Activated naive CD4-positive, alpha-beta T cell treated with anti-CD3 and anti-CD28 coated beads, Interleukin-2, amount 50 U/mL, for 16 hours (primary cell): ENCODE results near the gene ACAD8.
"Not testable (repeated sequence)": the region's sequence is repeated elsewhere in the genome, so short reads cannot be mapped to it uniquely, and the experiment has no call there.

ENCODE experiments used
- DNase-seq: peaks from one replicate; pipeline ENCODE4 v3.0.0-alpha.2; 2020

Gene ACAD8

DNA sequence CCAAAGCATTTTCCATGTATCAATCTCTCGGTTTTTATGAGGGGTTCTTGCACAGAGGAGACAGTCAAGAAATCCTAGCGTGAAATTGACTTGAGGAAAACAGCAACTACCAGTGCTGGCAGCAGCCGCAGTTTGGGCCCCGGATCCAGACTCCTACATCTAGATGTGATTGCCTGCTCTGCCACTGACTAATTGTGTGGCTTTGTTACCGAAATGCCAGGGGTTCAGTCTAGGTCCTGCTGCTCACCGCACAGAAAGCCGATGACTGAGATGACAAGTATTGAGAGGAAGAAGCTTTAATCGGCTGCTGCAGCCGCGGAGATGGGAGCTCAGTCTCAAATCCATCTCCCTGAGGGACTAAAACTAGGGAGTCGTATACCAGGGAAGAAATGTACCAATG lies 14.6 kb downstream of the ACAD8 start:
- no peak for DNase-seq

DNA sequence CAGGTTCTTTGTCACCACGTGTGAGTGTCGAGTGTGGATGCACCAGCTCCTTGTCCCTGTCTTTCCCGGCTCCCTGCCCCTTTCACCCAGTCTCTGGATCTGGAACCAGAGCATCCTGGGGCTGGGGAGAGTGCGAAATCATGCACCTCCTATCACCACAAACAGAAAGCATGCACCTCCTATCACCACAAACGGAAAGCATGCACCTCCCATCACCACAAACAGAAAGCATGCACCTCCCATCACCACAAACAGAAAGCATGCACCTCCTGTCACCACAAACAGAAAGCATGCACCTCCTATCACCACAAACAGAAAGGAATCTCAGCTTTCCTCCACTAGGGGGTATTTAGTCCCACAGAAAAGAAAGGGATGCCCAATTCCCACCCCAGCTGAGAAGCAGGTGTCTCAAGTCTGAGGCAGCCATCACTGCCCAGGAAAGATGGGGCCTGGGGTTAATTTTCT lies 16.9 kb downstream of the ACAD8 start:
- no peak for DNase-seq

DNA sequence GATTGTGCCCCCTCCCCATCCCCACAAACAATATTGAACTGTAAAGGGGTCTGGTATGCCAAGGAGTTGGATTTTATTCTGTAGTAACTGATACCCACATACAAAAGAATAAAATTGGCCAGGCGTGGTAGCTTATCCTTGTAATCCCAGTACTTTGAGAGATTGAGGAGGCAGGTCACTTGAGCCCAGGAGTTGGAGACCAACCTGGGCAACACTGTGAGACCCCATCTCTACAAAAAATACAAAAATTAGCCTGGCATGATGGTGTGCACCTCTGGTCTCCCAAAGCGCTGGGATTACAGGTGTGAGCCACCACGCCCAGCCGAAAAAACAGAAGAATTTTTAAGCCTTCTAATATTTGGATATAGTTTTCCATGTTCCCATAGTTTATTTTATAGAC lies 18.6 kb downstream of the ACAD8 start:
- DNase-seq, result no peak

DNA sequence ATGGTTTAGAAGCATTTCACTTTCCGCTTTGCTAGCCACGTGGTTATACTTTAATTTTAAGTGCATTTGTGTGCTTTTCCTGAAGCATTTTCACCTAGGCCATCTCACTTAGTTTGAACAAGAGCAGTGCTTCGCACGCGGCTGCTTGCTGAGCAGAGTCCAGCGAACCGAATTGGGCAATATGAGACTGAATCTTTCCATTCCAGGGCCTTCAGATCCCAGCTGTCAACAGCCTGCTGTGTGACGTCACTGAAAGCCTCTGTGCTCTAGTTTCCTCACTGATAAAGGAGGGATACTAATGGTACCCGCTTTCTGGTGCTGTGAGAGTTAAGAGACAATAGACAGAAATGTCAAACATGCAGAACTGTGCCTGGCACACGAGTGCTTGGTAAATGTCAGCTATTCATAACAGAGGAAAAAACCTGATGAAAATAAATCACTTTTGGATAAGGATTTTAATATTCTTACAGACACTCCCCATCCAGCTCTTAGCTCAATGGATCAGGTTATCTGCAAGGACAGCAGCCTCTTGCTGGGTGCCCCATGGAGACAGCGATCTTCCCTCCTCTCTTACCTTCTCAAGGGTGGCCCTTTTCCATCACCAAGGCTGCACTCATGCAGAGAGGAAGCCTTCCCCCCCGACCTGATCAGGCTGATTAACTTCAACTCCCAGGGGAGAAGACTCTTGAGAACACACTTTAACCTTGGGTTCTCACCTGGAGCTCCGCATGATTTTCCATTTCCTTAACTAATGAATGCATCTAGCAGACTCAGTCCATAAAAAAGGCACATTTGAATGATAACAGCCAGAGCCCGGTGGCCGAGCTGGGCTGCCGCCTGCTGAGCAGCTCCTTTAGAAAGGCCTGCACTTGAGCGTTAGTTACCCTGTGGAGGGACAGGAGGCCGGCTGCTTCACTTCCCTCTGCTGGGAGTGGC lies 19.3 kb downstream of the ACAD8 start:
- no peak for DNase-seq

DNA sequence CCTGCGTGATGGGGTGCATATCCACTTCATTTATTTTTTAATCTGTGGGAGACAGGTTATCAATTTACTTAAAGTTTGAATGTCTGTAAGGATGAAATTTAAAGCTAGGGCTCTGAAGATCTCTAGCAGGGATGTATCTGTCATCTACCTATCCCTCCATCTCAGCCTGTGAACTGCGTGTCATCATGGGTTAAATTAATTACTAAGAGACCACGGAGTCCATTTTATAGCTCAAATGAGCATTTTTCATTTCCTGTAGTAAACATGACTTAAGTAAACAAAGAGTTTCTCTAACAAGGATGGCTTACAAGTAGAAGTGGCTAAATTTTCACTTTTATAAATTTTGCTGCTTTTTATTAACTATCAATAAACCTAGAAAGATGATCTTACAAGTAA lies 19.9 kb downstream of the ACAD8 start:
- no peak for DNase-seq

DNA sequence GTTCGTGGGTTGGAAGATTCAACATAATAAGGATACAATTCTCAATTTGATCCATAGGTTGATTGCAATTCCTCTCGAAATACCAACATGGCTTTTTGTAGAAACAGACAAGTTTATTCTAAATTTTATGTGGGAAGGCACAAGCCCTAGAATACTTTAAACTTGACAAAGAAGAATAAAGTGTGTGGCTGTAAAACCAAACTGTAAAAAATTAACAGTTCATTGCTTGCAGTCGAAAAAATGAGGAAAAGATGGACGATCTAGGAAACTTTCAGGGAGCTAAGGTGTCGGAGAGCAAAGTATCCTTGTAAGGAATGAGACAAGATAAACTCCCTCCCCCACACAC lies 21.8 kb downstream of the ACAD8 start:
- no peak for DNase-seq

DNA sequence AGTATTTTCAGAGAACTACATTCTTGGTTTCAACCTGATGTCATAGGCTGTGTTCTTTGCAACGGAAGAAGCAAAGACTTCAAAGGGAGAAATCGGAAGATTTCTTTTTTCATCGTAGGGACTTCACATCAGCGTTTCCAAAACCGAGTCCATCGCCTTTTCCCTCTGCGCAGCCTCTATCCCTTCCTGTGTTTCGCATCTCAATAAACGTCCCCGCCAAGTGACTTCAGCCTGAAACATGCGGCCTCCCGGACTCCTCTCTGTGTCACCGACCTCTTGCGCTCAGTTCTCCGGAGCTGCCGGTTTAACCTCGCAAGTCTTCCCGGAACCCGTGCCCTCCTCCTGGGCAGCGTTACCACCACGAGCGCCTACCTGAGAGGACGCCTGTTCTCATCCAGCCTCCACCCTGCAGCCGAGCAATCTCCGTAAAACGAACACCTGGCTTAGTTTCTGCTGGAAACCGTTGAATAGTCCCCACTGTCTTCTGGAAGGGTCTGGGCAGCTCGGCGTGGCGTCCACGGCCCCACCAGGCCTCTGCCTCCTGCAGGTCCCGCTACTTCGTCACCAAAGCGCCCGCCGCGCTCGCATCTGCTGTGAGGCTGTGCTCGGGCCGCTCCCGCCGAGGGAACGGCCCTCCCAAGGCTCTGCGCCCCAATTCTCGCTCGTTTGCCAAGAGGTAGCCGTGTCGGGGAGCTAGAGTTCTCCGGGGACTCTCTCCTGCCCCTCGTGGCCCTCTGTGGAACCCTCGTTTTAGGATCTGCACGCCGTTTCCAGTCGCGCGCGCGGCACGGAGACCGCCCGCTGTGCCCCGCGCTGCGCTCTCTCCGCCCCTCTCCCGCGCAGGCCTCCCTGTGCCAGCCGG lies 22.4 kb downstream of the ACAD8 start, which contains the start of gene GLB1L3:
GLB1L3 (plus strand) TSS at position 846 of the 862 bp plus-strand sequence. CDS start 362 bp downstream, outside the sequence.
- DNase-seq, result peak; percentile 85

DNA sequence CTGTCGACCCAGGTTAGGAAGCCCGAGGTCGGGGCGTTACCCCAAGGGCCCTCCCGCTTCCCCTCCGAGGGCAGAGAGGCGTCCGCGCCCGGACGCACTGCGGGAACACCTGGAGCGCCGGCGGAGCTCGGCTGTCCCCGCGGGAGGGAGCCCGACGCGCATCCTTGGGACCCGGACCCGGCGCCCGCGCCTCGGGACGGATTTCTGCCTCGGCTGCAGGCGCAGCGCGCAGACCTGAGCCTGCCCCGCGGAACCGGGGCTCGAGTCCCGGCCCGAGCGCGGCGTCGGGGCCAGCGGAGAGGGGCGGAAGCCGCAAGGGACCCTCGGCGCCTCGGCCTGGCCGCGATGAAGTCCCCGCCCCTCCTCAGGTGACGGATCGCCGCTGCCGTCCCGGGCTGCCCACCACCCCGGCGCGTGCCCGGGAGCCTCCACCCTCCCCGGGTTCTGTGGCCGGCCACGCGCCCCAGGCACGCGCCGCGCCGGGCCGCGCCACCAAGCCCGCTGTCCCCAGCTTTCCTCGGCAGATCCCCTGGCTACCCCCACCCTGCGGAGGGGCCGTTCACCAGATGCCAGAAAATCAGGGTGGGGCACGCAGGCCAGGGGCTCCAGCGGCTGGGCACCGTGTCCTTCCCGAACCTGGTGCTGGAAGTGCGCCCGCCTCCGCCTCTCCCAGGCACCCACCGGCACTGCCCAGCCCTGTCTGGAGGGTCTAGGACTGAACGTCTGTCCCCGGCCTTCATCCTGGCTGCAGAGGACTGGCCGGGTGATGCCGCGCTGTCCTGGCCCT lies 23.2 kb downstream of the ACAD8 start:
- DNase-seq, result peak; percentile 19

DNA sequence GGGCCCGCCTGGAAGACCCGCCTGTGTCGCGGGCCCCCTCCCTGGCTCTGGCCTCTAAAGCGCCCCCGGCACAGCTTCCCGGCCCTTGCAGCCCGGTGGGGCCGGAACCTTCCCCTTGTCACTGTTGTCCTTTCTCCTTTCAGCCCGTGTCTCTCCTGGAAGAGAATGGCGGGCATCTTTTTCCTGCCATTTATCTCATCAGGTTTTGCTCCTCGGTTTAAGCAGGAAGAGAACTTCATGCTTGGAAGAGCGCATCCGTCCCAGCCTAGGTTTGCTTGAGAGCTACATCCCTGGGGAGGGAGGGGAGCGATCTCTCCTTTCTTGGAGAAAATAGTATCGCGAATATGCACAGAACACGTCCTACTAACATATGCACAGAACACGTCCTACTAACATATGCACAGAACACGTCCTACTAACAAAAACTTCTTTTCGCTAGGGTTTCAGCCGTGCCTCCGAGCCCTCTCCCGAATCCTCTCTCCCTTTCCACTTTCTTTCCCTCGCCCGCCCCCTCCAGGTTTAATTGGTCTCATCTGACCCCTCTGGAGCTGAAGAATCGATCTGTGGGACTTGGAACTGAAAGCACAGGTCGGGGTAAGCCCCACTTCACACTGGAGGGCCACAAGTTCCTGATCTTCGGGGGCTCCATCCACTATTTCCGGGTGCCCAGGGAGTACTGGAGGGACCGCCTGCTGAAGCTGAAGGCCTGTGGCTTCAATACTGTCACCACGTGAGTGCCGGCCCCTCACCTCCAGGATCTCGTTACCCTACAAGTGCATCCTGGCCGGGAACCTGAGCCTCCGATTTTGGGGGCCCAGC lies 24.0 kb downstream of the ACAD8 start:
- DNase-seq, result no peak

DNA sequence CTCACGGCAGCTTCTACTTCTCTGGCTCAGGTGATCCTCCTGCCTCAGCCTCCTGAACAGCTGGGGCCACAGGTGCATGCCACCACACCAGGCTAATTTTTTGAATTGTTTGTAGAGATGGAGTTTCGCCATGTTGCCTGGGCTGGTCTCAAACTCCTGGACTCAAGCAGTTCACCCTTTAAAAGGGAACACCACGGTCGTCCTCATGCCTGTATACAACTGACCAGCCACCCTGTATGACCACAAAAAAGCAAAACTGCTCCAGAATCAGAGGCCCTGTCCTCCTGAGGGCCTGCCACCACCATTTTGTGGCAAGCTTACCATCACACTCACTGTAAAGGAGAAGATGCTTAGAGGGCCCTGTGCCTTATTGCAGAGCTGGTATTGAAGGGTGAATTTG lies 25.0 kb downstream of the ACAD8 start:
- no peak for DNase-seq

DNA sequence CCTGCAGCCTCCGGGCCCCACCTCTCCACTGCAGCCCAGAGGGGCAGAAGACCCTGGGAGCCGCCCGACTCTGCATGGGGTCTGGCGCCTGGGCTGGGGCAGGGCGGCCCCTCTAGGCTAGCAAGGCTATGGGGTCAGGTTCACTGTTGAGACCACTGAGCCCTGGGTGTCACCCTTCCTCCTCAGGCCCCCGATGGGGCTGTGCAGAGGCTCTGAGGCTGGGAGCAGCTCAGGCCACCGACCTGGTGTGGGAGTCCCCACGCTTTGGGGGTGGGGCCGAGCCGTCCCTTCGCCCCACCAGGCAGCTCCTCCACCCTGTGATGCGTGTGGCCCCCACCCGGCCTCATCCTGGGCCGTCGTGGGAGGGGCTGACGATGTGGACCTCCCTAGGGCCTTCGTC lies 28.3 kb downstream of the ACAD8 start:
- not testable (repeated sequence) for DNase-seq

DNA sequence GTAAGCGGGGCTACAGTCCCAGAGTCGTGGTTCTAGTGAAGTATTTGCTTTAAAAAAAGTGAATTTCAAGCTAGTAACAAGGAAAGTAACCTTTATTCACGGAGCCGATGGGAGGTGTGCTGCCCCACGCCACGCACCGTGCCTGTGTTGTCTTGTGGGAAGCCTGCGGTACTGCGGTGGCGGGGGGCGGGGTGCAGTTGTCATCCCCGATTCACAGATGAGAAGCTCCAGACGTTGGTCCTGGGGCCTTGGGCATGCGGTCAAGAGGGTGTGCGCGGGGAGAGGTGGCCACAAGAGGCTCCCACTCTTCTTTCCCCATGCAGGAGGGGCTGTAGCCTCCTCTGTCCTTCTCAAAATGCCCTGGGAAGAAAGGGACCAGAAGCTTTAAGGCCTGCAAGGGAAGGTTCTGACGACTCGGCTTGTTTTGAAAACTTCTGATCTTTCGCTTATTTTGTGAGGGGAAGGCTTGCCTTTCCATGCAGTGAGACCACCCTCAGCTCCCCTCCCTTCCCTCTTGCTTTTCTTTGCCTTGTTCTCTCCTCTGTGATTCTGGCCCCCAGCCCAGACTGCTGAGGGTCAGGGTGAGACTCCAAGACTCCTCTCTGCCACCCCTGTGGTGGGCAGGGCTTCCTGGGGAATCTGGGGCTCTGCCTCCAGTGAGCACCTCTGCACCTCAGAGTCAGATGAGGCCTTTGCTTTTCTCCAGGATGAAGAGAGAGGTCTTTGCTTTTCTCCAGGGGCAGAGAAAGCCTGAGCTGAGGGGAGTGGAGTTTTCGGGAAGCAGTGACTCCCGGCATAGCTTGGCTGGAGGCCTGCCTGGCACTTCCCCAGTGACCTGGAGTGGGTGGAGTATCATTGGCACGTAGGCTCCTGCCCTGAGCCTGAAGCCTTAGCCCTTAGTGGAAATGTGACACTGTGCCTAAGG lies 29.0 kb downstream of the ACAD8 start:
- DNase-seq, result no peak

DNA sequence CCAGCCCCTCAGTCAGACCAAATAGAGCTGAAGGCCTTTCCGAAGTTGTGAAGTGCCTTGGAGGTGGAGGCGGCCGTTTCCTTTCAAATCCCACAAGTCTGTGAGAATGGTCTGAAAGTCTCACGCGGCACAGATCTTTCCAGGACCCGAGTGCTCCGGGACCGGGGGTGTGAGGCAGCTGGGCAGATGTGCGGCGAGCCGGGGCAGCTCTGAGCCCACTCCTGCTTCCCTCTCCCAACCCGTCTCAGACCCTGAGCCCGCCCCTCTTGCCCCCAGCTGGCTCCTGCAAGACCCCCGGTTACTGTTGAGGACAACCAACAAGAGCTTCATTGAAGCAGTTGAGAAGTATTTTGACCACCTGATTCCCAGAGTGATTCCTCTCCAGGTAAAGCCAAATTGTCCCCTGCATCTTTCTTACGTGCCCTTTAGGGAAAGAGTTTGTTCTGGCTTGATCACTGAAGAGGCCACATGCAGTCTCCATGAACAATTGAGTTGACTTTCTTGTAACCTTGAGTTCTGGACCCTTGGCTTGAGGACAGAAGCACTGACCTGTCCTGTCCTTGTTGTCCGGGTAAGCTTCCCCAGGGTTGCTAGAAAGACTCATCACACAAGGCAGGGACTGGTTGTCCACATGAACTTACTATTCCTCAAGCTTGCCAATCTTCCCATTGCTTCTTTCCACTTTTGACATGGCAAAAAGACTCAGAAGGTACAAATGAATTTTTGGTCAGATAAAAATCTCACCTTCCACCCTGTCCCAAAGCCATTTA lies 30.3 kb downstream of the ACAD8 start:
- no peak for DNase-seq

DNA sequence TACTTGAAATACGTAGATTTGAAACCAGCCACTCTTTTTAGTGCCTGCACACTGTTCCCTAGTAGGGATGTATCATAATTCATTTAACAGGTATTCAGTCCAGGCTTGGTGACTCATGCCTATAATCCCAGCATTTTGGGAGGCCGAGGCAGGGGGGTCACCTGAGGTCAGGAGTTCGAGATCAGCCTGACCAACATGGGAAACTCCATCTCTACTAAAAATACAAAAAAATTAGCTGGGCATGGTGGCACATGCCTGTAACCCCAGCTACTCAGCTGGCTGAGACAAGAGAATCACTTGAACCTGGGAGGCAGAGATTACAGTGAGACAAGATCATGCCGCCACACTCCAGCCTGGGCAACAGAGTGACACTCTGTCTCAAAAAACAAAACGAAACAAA lies 31.0 kb downstream of the ACAD8 start:
- DNase-seq, result not testable (repeated sequence)

DNA sequence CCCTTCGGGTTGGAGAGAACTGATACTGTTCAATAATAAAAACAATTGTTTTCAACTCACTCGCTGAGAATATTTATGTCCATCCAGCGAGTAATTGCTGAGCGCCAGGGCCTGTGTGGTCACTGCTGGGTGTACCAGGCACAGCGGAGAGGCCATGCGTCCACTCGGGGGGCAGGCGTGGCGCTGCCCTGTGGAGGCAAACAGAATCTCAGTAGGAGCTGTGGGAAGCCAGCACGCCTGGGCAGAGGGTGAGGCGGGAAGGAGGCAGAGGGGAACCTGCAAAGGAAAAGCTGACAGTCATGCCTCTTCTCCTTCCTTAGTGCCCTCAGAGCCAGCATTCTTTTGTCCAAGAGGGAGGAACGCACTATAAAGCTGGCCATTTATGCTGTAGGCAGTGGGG lies 34.2 kb downstream of the ACAD8 start:
- DNase-seq, result no peak

DNA sequence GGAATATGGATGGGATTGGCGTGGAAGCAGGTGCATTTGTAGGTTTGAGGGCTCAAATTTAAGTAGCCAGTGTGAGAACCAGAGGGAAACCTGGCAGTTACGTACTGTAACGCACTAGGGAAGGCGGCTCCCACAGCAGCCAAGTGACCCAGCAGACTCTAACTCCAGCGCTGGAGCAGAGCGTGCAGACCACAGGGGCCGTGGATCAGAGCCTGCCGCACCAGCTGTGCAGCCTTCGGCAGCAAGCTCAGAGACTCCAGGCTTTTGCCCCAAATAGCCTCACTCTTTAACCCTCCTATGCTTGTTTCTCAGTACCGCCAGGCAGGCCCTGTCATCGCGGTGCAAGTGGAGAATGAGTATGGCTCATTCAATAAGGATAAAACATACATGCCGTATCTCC lies 35.1 kb downstream of the ACAD8 start:
- DNase-seq, result no peak

DNA sequence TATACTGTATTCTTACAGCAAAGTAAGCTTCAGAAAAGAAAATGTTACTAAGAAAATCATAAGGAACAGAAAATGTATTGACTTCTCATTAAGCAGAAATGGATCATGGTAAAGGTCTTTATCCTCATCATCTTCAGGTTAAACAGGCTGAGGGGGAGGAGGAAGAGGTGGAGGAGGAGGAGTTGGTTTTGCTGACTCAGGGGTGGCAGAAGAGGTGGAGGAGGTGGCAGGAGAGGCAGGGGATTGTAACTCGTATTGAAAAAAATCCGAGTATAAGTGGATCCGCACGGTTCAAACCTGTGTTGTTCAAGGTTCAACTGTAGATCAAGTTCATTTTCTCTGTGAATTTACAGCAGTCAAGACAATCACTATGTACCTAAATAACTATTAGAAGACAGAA lies 35.8 kb downstream of the ACAD8 start:
- DNase-seq, result no peak

DNA sequence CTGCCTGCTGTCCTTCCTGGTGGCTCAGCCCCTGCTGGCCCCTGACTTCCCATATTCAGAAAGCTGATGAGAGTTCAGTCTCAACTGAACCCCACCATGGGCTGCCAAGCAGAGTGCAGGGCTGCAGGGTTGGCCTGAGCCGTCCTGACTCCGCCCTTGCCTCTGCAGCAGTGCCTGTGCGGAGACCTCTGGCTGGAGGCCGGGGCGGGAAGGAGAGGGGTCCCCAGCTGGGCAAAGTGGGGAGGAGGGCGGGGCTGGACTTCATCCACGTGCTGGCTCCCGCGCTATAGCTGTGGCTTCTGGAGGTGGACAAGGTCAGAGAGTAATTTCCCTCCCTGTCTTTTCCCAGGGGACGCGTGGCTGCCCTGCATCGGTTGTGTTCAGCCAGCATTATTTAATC lies 36.4 kb downstream of the ACAD8 start:
- DNase-seq, result no peak

DNA sequence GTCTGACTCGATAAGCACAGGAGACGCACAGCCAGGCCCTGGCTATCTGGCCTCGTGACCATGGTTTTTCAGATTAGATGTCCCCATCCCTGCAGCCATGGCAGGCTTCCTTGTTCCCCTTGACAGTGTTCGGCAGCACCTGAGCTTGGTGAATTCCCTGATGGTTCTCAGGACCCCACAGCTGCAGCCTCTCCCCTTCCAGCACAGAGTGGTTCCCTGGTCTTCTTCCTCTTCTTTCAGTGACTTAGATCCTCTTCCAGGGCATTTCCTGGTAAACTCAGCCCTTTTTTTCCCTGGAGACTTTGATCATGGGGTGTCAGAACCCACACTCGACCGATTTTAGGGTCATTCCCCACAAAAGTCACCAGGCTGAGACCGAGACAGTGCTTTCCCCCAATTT lies 37.3 kb downstream of the ACAD8 start:
- no peak for DNase-seq

DNA sequence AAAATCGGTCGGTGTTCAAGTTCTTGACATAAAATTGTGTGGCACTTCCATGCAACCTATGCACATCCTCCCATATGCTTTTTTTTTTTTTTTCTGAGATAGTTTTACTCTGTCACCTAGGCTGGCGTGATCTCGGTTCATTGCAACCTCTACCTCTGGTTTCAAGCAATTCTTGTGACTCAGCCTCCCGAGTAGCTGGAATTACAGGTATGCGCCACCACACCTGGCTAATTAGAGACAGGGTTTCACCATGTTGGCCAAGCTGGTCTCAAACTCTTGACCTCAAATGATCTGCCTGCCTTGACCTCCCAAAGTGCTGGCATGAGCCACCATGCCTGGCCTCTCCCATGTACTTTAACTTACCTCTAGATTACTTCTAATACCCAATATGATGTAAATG lies 37.8 kb downstream of the ACAD8 start:
- DNase-seq, result no peak
